H1 (cell line): ENCODE results near the gene ZBTB45. TPM values are rescaled to one million over a fixed set of nuclear protein-coding genes. Genes with fewer than 3 reads are reported as not detected.

Experiments used
- BCL11A ChIP-seq, 2 experiments: IDR thresholded peaks; one replicate each; pipeline ENCODE4 v1.6.1; 2011; ENCODE audit warnings: low read depth in 2 of 2, low read length in 2 of 2, mild to moderate bottlenecking in 2 of 2
- CREB1 ChIP-seq: IDR thresholded peaks from 2 replicates; pipeline ENCODE4 v1.6.1; 2012; ENCODE audit warnings: inconsistent platforms
- CTCF ChIP-seq, 3 experiments: IDR thresholded peaks; 1 replicate in 2 of 3; 2 replicates in 1 of 3; pipeline versions ENCODE4 v1.5.1 to v1.6.1; 2011; ENCODE audit warnings: low read length in 3 of 3, mild to moderate bottlenecking in 3 of 3, inconsistent platforms in 2 of 3, low read depth in 1 of 3, moderate library complexity in 1 of 3; ENCODE audit not compliant: insufficient read depth in 1 of 3; ENCODE audit errors: control extremely low read depth in 1 of 3
- polyA plus RNA-seq, 7 experiments: library from polyadenylated mRNA; depleted of rRNA in 3 of 7; stranded (reverse) in 5 of 7; unstranded in 2 of 7; fragments of >200 nt in 5 of 7; fragments of 200-250 nt in 2 of 7; gene quantifications; 1 replicate in 5 of 7; 2 replicates in 1 of 7; 4 replicates in 1 of 7; pipeline versions ENCODE4 v1.2.1 to v1.2.3, GENCODE V29; 2011 to 2013; ENCODE audit warnings: missing spikeins in 2 of 7, mixed read lengths in 2 of 7
- total RNA-seq: library from RNA; stranded (reverse); fragmentation: NEBNext Ultra II Directional; extraction: Animal tissue kit (Norgen Biotek cat#: 25700); gene quantifications from 2 replicates; pipeline ENCODE4 v1.2.1, GENCODE V29; 2021

ZBTB45 gene
- total and polyA plus RNA-seq, 2 of the 8 experiments (the other 6 are each of a cell fraction or from before 2014, with no cell fraction given) = 16.9 to 17.2 TPM

- TF ChIP-seq CTCF (IDR thresholded peaks at IDR 0.05; ENCODE audit: control extremely low read depth in 1 of 3, insufficient read depth in 1 of 3, low read depth in 1 of 3, low read length in 3 of 3) = no peak
- TF ChIP-seq BCL11A (IDR thresholded peaks at IDR 0.05; ENCODE audit: low read depth in 2 of 2, low read length in 2 of 2) = no peak
- no peak for TF ChIP-seq CREB1
Measured at GRCh38 chr19:58568453-58569130, 49.0 kb upstream of the ZBTB45 start (continued).
